ENCODE measurements around the gene ZNF621. TPM values are rescaled to one million over a fixed set of nuclear protein-coding genes. Genes with fewer than 3 reads are reported as not detected.

ZNF621 gene
- total and polyA plus RNA-seq, 2 of the 8 experiments (the other 6 are each of a cell fraction or from before 2014, with no cell fraction given) = 10.9 to 15.4 TPM

DNA sequence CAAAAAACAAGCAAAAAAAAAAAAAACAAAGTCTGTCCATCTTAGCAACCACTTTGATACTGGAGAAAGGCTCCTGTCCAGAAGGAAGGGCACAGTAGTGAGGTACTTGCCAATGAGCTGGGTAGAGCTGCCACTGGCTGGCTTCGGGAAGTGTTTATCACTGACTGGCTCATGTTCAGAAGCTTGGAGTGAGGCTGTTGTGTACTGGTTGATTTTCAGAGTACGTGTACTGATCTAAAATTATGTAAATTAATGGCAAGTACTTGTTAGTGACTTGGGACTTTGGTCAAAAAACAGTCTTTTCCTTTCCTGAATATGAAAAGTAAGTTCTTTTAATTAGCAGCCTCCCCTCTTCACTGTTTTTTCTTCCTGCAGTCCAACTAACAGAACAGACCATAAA, 979 bp upstream of the ZNF621 start:
- peaks cover 0 to 4% (median 0%) of the 10 kb centered on the region in 4 experiments; a peak in 2 of 7 replicates for H3K4me1 ChIP-seq (replicated peaks in 1 of 4; ENCODE audit: control insufficient read depth in 3 of 4, insufficient read depth in 4 of 4, low read length in 3 of 4)
- H3K27ac ChIP-seq (ENCODE audit: low read depth, low read length) = no peak overlapping the region
- H2BK120ac ChIP-seq (replicated peaks; ENCODE audit: low read depth, low read length) = no peak overlapping the region
- no peaks in the 10 kb centered on the region for H4K20me1 ChIP-seq (replicated peaks in 1 of 2; ENCODE audit: control insufficient read depth in 1 of 2, insufficient read depth in 2 of 2, low read length in 2 of 2)
- no peak overlapping the region for H3K14ac ChIP-seq (ENCODE audit: insufficient read length)
- no peak overlapping the region for H2BK12ac ChIP-seq (ENCODE audit: low read depth, low read length)
- WGBS, 2 experiments (ENCODE audit: extremely low coverage in 1 of 2, insufficient coverage in 1 of 2, insufficient read length in 1 of 2, insufficient replicate concordance in 2 of 2, low coverage in 1 of 2, low lambda C conversion rate in 2 of 2, missing lambda C conversion rate in 1 of 2) = 89% methylated on average over 2 of the region's 2 CpGs; no CpG with 5 or more reads in 1 of the 2 experiments
- H2BK20ac ChIP-seq (ENCODE audit: low read length) = no peak overlapping the region
- DNase-seq (ENCODE audit: low read depth in 1 of 2, low spot score in 2 of 2) = no peak
- no peak overlapping the region for H2AK5ac ChIP-seq (ENCODE audit: low read depth, low read length)
- no peak overlapping the region for H3K18ac ChIP-seq (ENCODE audit: extremely low read depth, low read length)
- H3K9me3 ChIP-seq (ENCODE audit: insufficient read depth in 2 of 2, low read depth in 1 of 2, low read length in 1 of 2) = no peaks in the 10 kb centered on the region
- H4K5ac ChIP-seq (ENCODE audit: insufficient read length, low read depth, low read length) = no peak overlapping the region
- peaks cover 0 to 20% of the 10 kb centered on the region in 2 experiments; a peak in 2 of 4 replicates for H3K79me2 ChIP-seq (ENCODE audit: control insufficient read depth in 1 of 2, insufficient read depth in 2 of 2, low read length in 2 of 2)
- H3K79me1 ChIP-seq (ENCODE audit: low read depth, low read length) = no peaks in the 10 kb centered on the region
- POLR2A ChIA-PET (ENCODE audit: partially characterized antibody) = interaction anchor here (0.9 to 3.8 kb wide), 15 partner anchors 7 to 245 kb away, joined by 3 to 78 read pairs (median 6); partner anchors contain the start of genes RPL14, ZNF619 and ZNF620
- H3K4ac ChIP-seq (replicated peaks; ENCODE audit: insufficient read length, low read depth, low read length) = peak overlapping the region; percentile 27
- FAIRE-seq = no peak
- H2BK5ac ChIP-seq (ENCODE audit: low read depth, low read length) = no peak overlapping the region
- H3K4me2 ChIP-seq (ENCODE audit: insufficient read depth in 1 of 2, low read depth in 2 of 2, low read length in 2 of 2) = peak overlapping the region; percentile 96; a peak in 2 of 4 replicates
- peaks cover 0 to 10% (median under 1%) of the 10 kb centered on the region in 4 experiments; a peak in 4 of 8 replicates for H3K36me3 ChIP-seq (ENCODE audit: control insufficient read depth in 2 of 4, insufficient read depth in 4 of 4, low read length in 3 of 4)
- no peaks in the 10 kb centered on the region for H3K27me3 ChIP-seq (replicated peaks in 1 of 4; ENCODE audit: control insufficient read depth in 3 of 4, extremely low read depth in 1 of 4, insufficient read depth in 3 of 4, low read length in 3 of 4)
- H3K23me2 ChIP-seq (ENCODE audit: low read depth, low read length) = peaks cover 8% of the 10 kb centered on the region
- H4K91ac ChIP-seq (replicated peaks; ENCODE audit: insufficient read length, low read length) = no peak overlapping the region
- no peak overlapping the region for H2BK15ac ChIP-seq (ENCODE audit: low read length)
- H3K9ac ChIP-seq (replicated peaks in 1 of 4; ENCODE audit: extremely low read depth in 1 of 4, low read depth in 3 of 4, low read length in 3 of 4) = no peak overlapping the region
- peak overlapping the region in 3 of 4 experiments; percentile 83 to 85 (median 84); a peak in 5 of 8 replicates for H3K4me3 ChIP-seq (ENCODE audit: extremely low read depth in 1 of 4, insufficient read depth in 2 of 4, low read depth in 3 of 4, low read length in 4 of 4)
- no peak overlapping the region for H3K23ac ChIP-seq (ENCODE audit: insufficient read length)
- CTCF ChIA-PET (ENCODE audit: partially characterized antibody) = interaction anchor here (1.0 to 3.6 kb wide), 3 partner anchors 18 to 197 kb away, joined by 3 to 14 read pairs (median 5); partner anchors contain the start of gene ZNF620
- no peak overlapping the region for H3K56ac ChIP-seq (replicated peaks; ENCODE audit: insufficient read length, low read depth, low read length)
- H2AFZ ChIP-seq (ENCODE audit: low read length) = no peak overlapping the region
- H4K8ac ChIP-seq (ENCODE audit: extremely low read depth, insufficient read depth, low read length) = no peak overlapping the region

All from H1 (cell line).